Activated CD8-positive, alpha-beta memory T cell treated with anti-CD3 and anti-CD28 coated beads for 36 hours (primary cell): ENCODE results near the gene TEX14. TPM values are rescaled to one million over a fixed set of nuclear protein-coding genes. Genes with fewer than 3 reads are reported as not detected.
"Not testable (repeated sequence)": the region's sequence is repeated elsewhere in the genome, so short reads cannot be mapped to it uniquely, and the experiment has no call there.

Source experiments
- CTCF ChIA-PET: fragments of 350-600 bp; sonication (Branson Sonifier 250); formaldehyde crosslinking; loops from one replicate; lab custom pipeline; 2021; ENCODE audit warnings: antibody characterized with exemption; lab: Charles Lee
- POLR2A ChIA-PET: fragments of 350-600 bp; sonication (Branson Sonifier 250); formaldehyde crosslinking; loops from one replicate; lab custom pipeline; 2021; ENCODE audit warnings: antibody characterized with exemption; lab: Charles Lee
- total RNA-seq, 2 experiments: library from RNA; stranded (reverse); gene quantifications; one replicate each; pipeline ENCODE4 v1.2.3, GENCODE V29; 2021

Gene TEX14
- total RNA-seq, 2 experiments from 2014 or later, result 0.25 TPM

GRCh38 chr17:58585554-58585953 lies 106.3 kb downstream of the TEX14 start:
- ChIA-PET CTCF (interaction anchor here (1.1 to 1.9 kb wide), 2 partner anchors 8 to 46 kb away, joined by 3 to 9 read pairs; no protein-coding TSS in a partner anchor), POLR2A (interaction anchor here (0.6 kb wide), 1 partner anchor 72 kb away, joined by 5 read pairs; no protein-coding TSS in a partner anchor)

- POLR2A ChIA-PET, result interaction anchor here (0.6 kb wide), 1 partner anchor 783 kb away, joined by 3 read pairs; no protein-coding TSS in a partner anchor
- CTCF ChIA-PET, result interaction anchor here (0.6 kb wide), 1 partner anchor 372 kb away, joined by 7 read pairs; no protein-coding TSS in a partner anchor
Measured at GRCh38 chr17:58583486-58583885, 108.4 kb downstream of the TEX14 start.

- CTCF ChIA-PET, result not testable (repeated sequence)
- POLR2A ChIA-PET, result interaction anchor here (0.6 kb wide), 1 partner anchor 783 kb away, joined by 3 read pairs; no protein-coding TSS in a partner anchor
Measured at GRCh38 chr17:58582718-58583117, 109.1 kb downstream of the TEX14 start.

DNA sequence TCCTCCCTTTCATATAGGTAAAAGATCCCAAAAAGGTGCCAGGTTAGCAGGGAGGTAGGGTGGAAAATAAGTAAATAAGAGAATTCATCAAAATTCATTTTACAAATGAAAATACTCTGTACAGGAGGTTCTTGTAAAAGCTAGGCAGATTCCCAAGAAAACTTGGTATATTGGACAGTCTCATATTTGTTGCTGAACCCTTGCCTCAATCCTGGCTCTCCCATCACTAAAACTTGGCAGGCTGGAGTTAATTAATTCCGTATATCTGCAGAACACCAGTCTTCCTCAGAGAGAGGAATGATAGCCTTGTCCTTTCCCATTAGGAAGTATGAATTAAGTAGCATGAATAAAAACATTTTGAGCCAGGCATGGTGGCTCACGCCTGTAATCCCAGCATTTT lies 111.2 kb downstream of the TEX14 start:
- POLR2A ChIA-PET, result no interaction called here
- CTCF ChIA-PET, result no interaction called here

- POLR2A ChIA-PET, result interaction anchor here (1.6 kb wide), 1 partner anchor 54 kb away, joined by 7 read pairs; no protein-coding TSS in a partner anchor
- CTCF ChIA-PET, result interaction anchor here (0.5 to 2.4 kb wide), 5 partner anchors 8 to 161 kb away, joined by 3 to 9 read pairs (median 3); no protein-coding TSS in a partner anchor
Measured at GRCh38 chr17:58577696-58578095, 114.1 kb downstream of the TEX14 start.

DNA sequence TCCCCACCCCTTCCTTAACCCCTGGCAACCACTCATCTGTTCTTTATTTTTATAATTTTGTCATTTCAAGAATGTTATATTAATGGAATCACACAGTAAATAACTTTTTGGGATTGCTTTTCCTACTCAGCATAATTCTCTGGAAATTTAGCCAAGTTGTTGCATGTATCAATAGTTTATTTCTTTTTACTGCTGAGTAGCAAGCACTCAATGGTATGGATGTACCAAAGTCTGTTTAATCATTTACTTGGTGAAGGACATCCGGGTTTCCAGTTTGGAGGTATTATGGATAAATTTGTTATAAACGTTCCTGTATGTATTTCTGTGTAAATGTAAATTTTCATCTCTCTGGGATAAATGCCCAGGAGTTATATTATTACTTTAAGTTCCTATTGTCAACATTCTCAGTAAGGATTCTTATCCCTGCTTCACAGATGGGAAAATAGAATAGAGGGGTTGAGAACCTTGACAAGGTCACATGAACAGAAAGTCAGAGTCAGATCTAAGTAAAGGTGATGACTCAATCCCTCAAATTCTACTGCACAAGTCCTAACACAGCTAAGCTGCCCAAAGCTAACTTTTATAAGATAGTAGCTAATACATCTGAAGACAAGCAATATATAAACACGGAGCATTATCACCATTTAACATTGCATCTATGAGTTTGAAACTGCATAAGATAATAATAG lies 115.0 kb downstream of the TEX14 start:
- ChIA-PET POLR2A (interaction anchor here (1.6 kb wide), 1 partner anchor 55 kb away, joined by 7 read pairs; no protein-coding TSS in a partner anchor), CTCF (interaction anchor here (0.7 to 2.4 kb wide), 4 partner anchors 9 to 161 kb away, joined by 3 to 9 read pairs (median 3); no protein-coding TSS in a partner anchor)

GRCh38 chr17:58575511-58575910 lies 116.3 kb downstream of the TEX14 start:
- POLR2A ChIA-PET, result no interaction called here
- CTCF ChIA-PET, result no interaction called here

GRCh38 chr17:58574025-58574424 lies 117.8 kb downstream of the TEX14 start:
- ChIA-PET POLR2A (no interaction called here), CTCF (interaction anchor here (0.6 to 1.1 kb wide), 3 partner anchors 13 to 438 kb away, joined by 3 to 6 read pairs (median 3); no protein-coding TSS in a partner anchor)

GRCh38 chr17:58572846-58573245 lies 119.0 kb downstream of the TEX14 start:
- CTCF ChIA-PET, result interaction anchor here (0.5 kb wide), 1 partner anchor 125 kb away, joined by 3 read pairs; no protein-coding TSS in a partner anchor

DNA sequence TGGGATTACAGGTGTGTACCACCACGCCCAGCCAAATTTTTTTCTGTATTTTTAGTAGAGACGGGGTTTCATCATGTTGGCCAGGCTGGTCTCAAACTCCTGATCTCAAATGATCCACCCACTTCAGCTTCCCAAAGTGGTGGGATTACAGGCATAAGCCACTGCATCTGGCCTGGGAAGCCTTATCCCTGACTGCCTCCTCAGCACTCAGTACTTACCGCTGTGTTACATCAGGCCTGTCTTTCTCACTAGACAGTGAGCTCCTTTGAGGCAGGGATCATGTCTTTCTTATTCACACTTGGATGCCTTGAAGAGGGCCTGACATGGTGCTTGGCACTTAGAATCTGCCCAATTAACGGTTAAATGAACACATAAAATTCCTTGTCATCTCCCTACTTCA lies 121.1 kb downstream of the TEX14 start:
- CTCF ChIA-PET, result no interaction called here
- POLR2A ChIA-PET, result no interaction called here

More at GRCh38 chr17:58572846-58573245, 119.0 kb downstream of the TEX14 start:
- POLR2A ChIA-PET, result no interaction called here

DNA sequence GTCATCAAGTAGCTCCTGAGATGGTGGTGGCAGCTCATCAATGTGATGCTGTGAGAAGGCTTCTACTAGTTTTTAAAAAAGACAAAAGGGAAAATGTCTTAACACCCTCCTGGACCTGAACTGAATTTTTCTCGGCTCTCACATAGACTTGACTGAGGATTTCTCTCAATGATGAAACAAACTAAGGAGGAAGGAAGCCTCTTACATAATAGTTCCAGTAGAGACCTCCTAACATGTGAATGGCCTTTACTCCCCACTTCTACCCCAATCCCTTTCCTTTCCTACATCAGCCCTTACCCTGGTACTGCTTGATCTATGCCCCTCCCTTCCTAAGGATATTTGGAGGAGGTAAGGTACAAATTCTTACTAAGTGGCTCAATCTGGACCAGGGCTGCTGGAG lies 122.6 kb downstream of the TEX14 start:
- POLR2A ChIA-PET, result no interaction called here
- CTCF ChIA-PET, result no interaction called here

GRCh38 chr17:58568044-58568799 lies 123.6 kb downstream of the TEX14 start:
- ChIA-PET POLR2A (no interaction called here), CTCF (no interaction called here)

GRCh38 chr17:58565389-58566311 lies 126.2 kb downstream of the TEX14 start:
- CTCF ChIA-PET, result no interaction called here
- POLR2A ChIA-PET, result no interaction called here

DNA sequence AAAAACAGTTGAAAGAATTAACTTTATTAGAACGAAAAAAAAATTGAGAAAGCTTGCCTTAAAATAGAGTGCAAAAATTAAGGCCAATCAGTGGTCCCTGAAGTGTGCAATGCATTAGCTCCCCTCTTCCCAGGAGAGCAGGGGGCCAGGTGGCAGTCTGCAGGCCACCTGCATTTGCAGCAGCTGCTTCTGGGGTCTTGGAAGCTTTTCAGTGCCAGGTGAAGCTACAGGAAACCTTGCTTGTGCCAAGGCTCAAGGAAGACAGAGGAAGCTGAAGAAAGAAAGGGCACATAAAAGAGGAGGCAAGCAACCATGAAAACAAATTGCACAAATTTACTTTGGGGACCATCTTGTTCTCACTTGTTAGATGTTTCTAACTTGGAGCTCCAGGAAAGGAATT lies 126.9 kb downstream of the TEX14 start:
- ChIA-PET CTCF (no interaction called here), POLR2A (interaction anchor here (1.0 kb wide), 1 partner anchor 66 kb away, joined by 3 read pairs; no protein-coding TSS in a partner anchor)

DNA sequence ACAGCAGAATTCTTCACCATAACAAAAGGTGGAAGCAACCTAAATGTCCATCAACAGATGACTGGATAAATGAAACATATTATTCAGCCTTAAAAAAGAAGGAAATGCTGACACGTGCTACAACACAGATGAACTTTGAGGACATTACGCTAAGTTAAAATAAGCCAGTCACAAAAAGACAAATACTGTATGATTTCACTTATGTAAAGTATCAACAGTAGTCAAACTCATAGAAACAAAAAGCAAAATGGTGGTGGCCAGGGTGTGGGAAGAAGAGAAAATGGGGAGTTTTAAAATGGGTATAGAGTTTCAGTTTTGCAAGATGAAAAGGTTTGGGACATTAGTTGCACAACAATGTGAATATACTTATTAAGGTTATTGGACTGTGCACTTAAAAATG lies 127.6 kb downstream of the TEX14 start:
- CTCF ChIA-PET, result no interaction called here
- POLR2A ChIA-PET, result interaction anchor here (1.0 kb wide), 1 partner anchor 67 kb away, joined by 3 read pairs; no protein-coding TSS in a partner anchor

DNA sequence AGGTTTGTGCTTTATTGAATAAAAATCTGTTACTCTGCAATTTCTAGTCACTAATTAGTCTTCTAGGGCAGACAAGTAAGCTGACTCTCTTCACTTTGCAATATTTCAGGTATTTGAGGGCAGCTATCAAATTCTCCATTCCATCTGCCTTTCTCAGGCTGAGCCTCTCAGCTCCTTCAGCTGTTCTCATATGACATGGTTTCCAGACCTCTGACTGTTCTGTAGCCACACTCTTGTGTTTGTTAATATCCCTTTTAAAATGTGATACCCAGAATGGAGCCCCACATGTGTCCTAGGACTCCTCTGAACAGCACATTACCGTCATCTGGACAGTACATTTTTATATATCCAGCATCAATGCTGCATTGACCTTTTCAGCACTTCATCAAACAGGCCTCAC lies 131.3 kb downstream of the TEX14 start:
- POLR2A ChIA-PET, result no interaction called here
- CTCF ChIA-PET, result no interaction called here

- CTCF ChIA-PET, result no interaction called here
- POLR2A ChIA-PET, result no interaction called here
Measured at GRCh38 chr17:58557981-58558380, 133.9 kb downstream of the TEX14 start.

DNA sequence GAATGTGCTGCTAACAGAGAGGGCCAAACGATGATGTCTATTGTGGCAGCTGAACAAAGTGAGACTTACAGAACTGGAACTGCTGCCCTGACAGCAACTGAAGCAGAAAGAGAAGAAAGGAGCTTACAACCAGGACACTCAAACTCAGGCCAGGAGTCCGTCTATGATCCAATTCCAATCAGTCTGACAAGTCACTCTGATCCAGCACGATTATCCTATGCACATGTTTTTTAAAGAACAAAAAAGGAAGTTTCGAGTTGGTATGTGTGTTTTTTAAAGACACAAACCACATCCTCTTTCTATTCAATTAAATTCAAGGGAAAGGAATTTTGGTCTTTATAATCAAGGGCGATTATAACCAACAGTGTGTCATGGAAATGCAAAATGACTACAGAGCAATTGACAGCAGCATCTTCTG lies 135.0 kb downstream of the TEX14 start:
- ChIA-PET POLR2A (interaction anchor here (0.6 kb wide), 1 partner anchor 50 kb away, joined by 3 read pairs; no protein-coding TSS in a partner anchor), CTCF (no interaction called here)
